ENCODE measurements around the gene NPEPL1. TPM values are rescaled to one million over a fixed set of nuclear protein-coding genes. Genes with fewer than 3 reads are reported as not detected.

Gene NPEPL1
- total and polyA plus RNA-seq, 5 donors = 22.0 to 28.8 (median 23.4) TPM

GRCh38 chr20:58715391-58715800 is 22.8 kb downstream of the NPEPL1 start:
- Histone ChIP-seq H3K9me3 (ENCODE audit: control insufficient read depth, low read length) (no peaks in the 10 kb centered on the region), H3K4me3 (ENCODE audit: low read length) (no peak overlapping the region), H3K4me1 (ENCODE audit: control insufficient read depth, insufficient read depth, low read length) (no peaks in the 10 kb centered on the region), H3K27ac (ENCODE audit: low read length) (no peak overlapping the region), H3K27me3 (ENCODE audit: control insufficient read depth, insufficient read depth) (no peaks in the 10 kb centered on the region)
- WGBS = 84% methylated on average over 11 of the region's 11 CpGs
- intact Hi-C loops (cut with DNase I) = no loop called here
- ATAC-seq = no peak
- DNase-seq = peak in 1 of 3 donors; percentile 32

GRCh38 chr20:58715801-58716475 is 23.3 kb downstream of the NPEPL1 start:
- ATAC-seq = no peak
- Histone ChIP-seq H3K27me3 (ENCODE audit: control insufficient read depth, insufficient read depth) (no peaks in the 10 kb centered on the region), H3K4me1 (ENCODE audit: control insufficient read depth, insufficient read depth, low read length) (no peaks in the 10 kb centered on the region), H3K4me3 (ENCODE audit: low read length) (no peak overlapping the region), H3K27ac (ENCODE audit: low read length) (no peak overlapping the region), H3K9me3 (ENCODE audit: control insufficient read depth, low read length) (no peaks in the 10 kb centered on the region)
- intact Hi-C loops (cut with DNase I) = no loop called here
- DNase-seq = peak in 2 of 3 donors; percentile 10 to 44
- WGBS = 90% methylated on average over 18 of the region's 18 CpGs

GRCh38 chr20:58716476-58717277 is 24.1 kb downstream of the NPEPL1 start:
- no peak overlapping the region for H3K4me3 ChIP-seq (ENCODE audit: low read length)
- no peaks in the 10 kb centered on the region for H3K27me3 ChIP-seq (ENCODE audit: control insufficient read depth, insufficient read depth)
- intact Hi-C loops (cut with DNase I) = no loop called here
- no peak for ATAC-seq
- H3K27ac ChIP-seq (ENCODE audit: low read length) = no peak overlapping the region
- no peaks in the 10 kb centered on the region for H3K9me3 ChIP-seq (ENCODE audit: control insufficient read depth, low read length)
- no peaks in the 10 kb centered on the region for H3K4me1 ChIP-seq (ENCODE audit: control insufficient read depth, insufficient read depth, low read length)
- peak in 2 of 3 donors; percentile 16 to 37 for DNase-seq
- 71% methylated on average over 23 of the region's 23 CpGs for WGBS

- ATAC-seq = no peak
- Histone ChIP-seq H3K27ac (ENCODE audit: low read length) (no peak overlapping the region), H3K4me3 (ENCODE audit: low read length) (no peak overlapping the region), H3K27me3 (ENCODE audit: control insufficient read depth, insufficient read depth) (no peaks in the 10 kb centered on the region), H3K4me1 (ENCODE audit: control insufficient read depth, insufficient read depth, low read length) (no peaks in the 10 kb centered on the region), H3K9me3 (ENCODE audit: control insufficient read depth, low read length) (no peaks in the 10 kb centered on the region)
- WGBS = 83% methylated on average over 23 of the region's 23 CpGs
- intact Hi-C loops (cut with DNase I) = no loop called here
- DNase-seq = peak in 1 of 3 donors; percentile 6
Observed at GRCh38 chr20:58717278-58718091, 24.9 kb downstream of the NPEPL1 start.

- WGBS = 92% methylated on average over 15 of the region's 15 CpGs
- Histone ChIP-seq H3K9me3 (ENCODE audit: control insufficient read depth, low read length) (no peaks in the 10 kb centered on the region), H3K27ac (ENCODE audit: low read length) (no peak overlapping the region), H3K4me1 (ENCODE audit: control insufficient read depth, insufficient read depth, low read length) (no peaks in the 10 kb centered on the region), H3K4me3 (ENCODE audit: low read length) (no peak overlapping the region), H3K27me3 (ENCODE audit: control insufficient read depth, insufficient read depth) (no peaks in the 10 kb centered on the region)
- DNase-seq (peak in 1 of 3 donors; percentile 7), ATAC-seq (no peak)
- intact Hi-C loops (cut with DNase I) = no loop called here
Observed at GRCh38 chr20:58718121-58718563, 25.5 kb downstream of the NPEPL1 start.

GRCh38 chr20:58718729-58719128 is 26.1 kb downstream of the NPEPL1 start:
- H3K27me3 ChIP-seq (ENCODE audit: control insufficient read depth, insufficient read depth) = no peaks in the 10 kb centered on the region
- ATAC-seq (no peak), DNase-seq (peak in 2 of 3 donors; percentile 7 to 34)
- no peaks in the 10 kb centered on the region for H3K9me3 ChIP-seq (ENCODE audit: control insufficient read depth, low read length)
- H3K27ac ChIP-seq (ENCODE audit: low read length) = no peak overlapping the region
- intact Hi-C loops (cut with DNase I) = no loop called here
- no peaks in the 10 kb centered on the region for H3K4me1 ChIP-seq (ENCODE audit: control insufficient read depth, insufficient read depth, low read length)
- WGBS = 83% methylated on average over 10 of the region's 10 CpGs
- H3K4me3 ChIP-seq (ENCODE audit: low read length) = no peak overlapping the region

- DNase-seq (peak in 2 of 3 donors; percentile 6 to 34), ATAC-seq (no peak)
- WGBS = 54% methylated on average over 7 of the region's 7 CpGs
- Histone ChIP-seq H3K4me1 (ENCODE audit: control insufficient read depth, insufficient read depth, low read length) (no peaks in the 10 kb centered on the region), H3K4me3 (ENCODE audit: low read length) (no peak overlapping the region), H3K27ac (ENCODE audit: low read length) (no peak overlapping the region), H3K27me3 (ENCODE audit: control insufficient read depth, insufficient read depth) (no peaks in the 10 kb centered on the region), H3K9me3 (ENCODE audit: control insufficient read depth, low read length) (no peaks in the 10 kb centered on the region)
- intact Hi-C loops (cut with DNase I) = no loop called here
Observed at GRCh38 chr20:58719258-58719657, 26.7 kb downstream of the NPEPL1 start.

GRCh38 chr20:58719971-58720371 is 27.4 kb downstream of the NPEPL1 start:
- H3K4me1 ChIP-seq (ENCODE audit: control insufficient read depth, insufficient read depth, low read length) = no peaks in the 10 kb centered on the region
- H3K4me3 ChIP-seq (ENCODE audit: low read length) = no peak overlapping the region
- H3K27ac ChIP-seq (ENCODE audit: low read length) = no peak overlapping the region
- ATAC-seq (no peak), DNase-seq (peak in 1 of 3 donors; percentile 6)
- H3K9me3 ChIP-seq (ENCODE audit: control insufficient read depth, low read length) = no peaks in the 10 kb centered on the region
- intact Hi-C loops (cut with DNase I) = loop anchor here in 1 of 4 donors (10.0 kb wide), 1 partner anchor 65 kb away; no protein-coding TSS in a partner anchor
- 34% methylated on average over 6 of the region's 6 CpGs for WGBS
- H3K27me3 ChIP-seq (ENCODE audit: control insufficient read depth, insufficient read depth) = no peaks in the 10 kb centered on the region

GRCh38 chr20:58720890-58721289 is 28.3 kb downstream of the NPEPL1 start:
- DNase-seq (no peak), ATAC-seq (no peak)
- 94% methylated on average over 14 of the region's 14 CpGs for WGBS
- Histone ChIP-seq H3K9me3 (ENCODE audit: control insufficient read depth, low read length) (no peaks in the 10 kb centered on the region), H3K27ac (ENCODE audit: low read length) (no peak overlapping the region), H3K4me3 (ENCODE audit: low read length) (no peak overlapping the region), H3K27me3 (ENCODE audit: control insufficient read depth, insufficient read depth) (no peaks in the 10 kb centered on the region), H3K4me1 (ENCODE audit: control insufficient read depth, insufficient read depth, low read length) (no peaks in the 10 kb centered on the region)
- intact Hi-C loops (cut with DNase I) = loop anchor here in 1 of 4 donors (10.0 kb wide), 1 partner anchor 64 kb away; no protein-coding TSS in a partner anchor

GRCh38 chr20:58721951-58722778 is 29.6 kb downstream of the NPEPL1 start:
- no peaks in the 10 kb centered on the region for H3K9me3 ChIP-seq (ENCODE audit: control insufficient read depth, low read length)
- H3K4me3 ChIP-seq (ENCODE audit: low read length) = no peak overlapping the region
- ATAC-seq (peak in 1 of 2 donors; percentile 35), DNase-seq (peak in 2 of 3 donors; percentile 18 to 56)
- WGBS = 50% methylated on average over 22 of the region's 22 CpGs
- intact Hi-C loops (cut with DNase I) = loop anchor here in 1 of 4 donors (10.0 kb wide), 1 partner anchor 63 kb away; no protein-coding TSS in a partner anchor
- H3K27me3 ChIP-seq (ENCODE audit: control insufficient read depth, insufficient read depth) = no peaks in the 10 kb centered on the region
- H3K27ac ChIP-seq (ENCODE audit: low read length) = no peak overlapping the region
- no peaks in the 10 kb centered on the region for H3K4me1 ChIP-seq (ENCODE audit: control insufficient read depth, insufficient read depth, low read length)

Measured in right cardiac atrium (tissue), 5 donors.